GM03348 (cell line): ENCODE data around the gene KIAA1586.
"Not testable (repeated sequence)": the region's sequence is repeated elsewhere in the genome, so short reads cannot be mapped to it uniquely, and the experiment has no call there.

Experiments
- DNase-seq: peaks from one replicate; pipeline ENCODE4 v3.0.0; 2012; ENCODE audit warnings: low spot score

KIAA1586 gene

DNA sequence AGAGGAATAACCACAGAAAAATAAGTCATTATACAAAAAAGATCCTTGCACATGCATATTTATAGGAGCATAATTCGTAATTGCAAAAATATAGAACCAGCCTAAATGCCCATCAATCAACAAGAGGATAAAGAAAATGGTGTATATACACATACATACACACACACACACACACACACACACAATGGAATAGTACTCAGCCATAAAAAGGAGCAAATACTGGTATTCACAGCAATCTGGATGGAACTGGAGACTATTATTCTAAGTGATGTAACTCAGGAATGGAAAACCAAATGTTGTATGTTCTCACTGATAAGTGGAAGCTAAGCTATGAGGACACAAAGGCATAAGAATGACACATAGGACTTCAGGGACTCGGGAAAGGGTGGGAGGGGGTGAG lies 1.9 kb upstream of the KIAA1586 start:
- DNase-seq = no peak

DNA sequence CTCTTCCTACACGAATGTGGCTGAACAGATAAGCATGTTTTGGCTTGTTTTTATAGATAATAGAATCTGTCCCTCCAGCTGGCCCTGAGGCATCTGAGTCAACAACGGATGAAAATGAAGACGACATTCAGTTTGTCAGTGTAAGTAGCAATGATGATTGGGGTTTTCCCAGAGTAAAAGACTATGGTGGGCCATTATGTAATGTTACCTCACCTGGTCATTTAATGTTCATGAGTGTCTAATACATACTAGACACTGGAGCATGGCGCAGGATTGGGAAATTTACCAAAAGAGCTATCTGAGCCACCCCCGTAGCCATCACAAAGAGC lies 728 bp downstream of the KIAA1586 start:
- not testable (repeated sequence) for DNase-seq

DNA sequence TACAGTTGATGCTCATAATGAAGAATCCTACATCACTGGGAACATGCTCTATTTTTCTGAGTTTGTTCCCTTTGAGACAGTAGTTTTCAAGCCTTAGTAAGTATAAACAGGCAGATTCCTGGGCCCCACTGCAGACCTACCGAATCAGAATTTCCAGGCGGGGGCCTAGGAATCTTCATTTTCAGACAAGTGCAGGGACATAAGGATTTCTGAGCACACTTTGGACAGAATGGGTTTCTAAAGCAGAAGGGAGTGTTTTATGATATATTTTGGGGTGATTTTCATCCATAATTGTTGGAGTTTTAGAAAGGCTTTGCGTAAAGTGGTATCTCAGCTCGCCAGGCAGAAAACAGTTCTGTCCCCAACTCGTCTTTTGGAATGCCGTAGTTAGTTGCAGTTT lies 1.4 kb downstream of the KIAA1586 start:
- DNase-seq = not testable (repeated sequence)

DNA sequence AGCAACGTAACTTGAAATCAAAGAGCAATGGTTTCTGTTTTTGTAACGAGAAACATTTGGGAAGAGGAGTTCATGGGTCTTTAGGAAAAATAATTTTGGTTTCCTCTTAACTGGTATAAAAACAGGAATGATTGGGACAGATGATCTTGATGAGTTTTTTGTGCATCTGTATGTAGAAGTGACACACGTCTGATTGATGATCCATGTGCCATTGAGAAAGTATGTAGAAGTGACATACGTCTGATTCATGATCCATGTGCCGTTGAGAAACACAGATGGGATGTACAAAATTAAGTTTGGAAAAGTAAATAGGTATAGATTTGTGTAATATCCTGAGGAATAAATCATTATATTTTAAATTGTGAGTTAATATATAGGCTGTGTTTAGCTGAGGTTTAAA lies 2.1 kb downstream of the KIAA1586 start:
- DNase-seq = no peak

DNA sequence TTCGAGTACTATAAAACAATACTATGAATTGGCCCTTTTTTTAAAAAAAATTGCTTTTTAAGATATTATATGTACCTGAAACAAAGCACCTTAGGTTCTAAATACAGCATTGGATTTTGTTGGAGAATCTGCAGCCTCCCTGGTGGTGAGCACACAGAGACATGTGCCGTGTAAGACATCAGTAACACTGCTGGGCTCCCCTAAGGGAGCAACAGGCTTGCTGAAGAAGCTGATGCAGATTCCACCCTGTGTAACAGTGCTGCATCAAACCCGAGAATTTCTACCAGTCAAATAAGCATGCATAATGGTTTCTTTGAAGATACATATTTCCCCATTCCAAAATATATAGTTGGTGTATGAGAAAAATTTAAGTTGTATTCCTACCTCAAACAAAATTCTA lies 17.4 kb downstream of the KIAA1586 start:
- no peak for DNase-seq

DNA sequence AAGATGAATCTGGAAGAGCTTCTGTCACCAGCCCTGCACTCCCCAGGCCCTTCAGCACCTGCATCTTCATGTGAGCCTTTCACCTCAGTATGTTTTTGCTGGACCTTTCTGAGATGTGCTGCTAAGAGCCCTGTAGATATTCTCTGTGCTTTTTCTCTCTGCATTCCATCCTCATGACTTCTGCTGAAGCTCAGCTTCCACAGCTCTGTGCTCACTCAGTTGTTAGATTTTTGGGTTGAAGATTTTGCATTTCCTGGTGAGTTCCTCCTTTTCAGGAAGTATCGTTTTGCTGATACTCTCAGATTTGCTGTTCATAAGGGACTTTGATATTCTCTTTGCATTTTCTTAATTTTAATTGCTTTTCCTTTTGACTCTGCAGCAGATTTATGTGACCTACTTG lies 18.3 kb downstream of the KIAA1586 start:
- DNase-seq = peak; percentile 55

DNA sequence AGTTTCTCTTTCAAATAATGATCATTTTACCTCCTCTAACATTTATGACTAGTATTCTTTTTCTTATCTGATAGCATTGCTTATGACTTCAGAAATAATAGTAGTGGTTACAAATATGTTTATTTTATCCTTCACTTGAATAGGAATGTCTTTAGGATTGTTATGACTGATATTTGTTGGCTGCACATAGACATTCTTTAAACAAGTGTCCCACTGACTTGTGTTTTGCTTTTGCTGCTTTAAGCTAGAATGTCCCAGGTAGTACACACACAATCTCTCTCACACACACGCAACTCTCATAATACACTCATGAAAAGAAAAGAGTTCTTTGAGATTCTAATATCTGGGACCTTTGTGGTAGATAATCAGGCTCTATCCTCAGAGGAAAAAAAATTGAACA lies 21.6 kb downstream of the KIAA1586 start:
- no peak for DNase-seq

DNA sequence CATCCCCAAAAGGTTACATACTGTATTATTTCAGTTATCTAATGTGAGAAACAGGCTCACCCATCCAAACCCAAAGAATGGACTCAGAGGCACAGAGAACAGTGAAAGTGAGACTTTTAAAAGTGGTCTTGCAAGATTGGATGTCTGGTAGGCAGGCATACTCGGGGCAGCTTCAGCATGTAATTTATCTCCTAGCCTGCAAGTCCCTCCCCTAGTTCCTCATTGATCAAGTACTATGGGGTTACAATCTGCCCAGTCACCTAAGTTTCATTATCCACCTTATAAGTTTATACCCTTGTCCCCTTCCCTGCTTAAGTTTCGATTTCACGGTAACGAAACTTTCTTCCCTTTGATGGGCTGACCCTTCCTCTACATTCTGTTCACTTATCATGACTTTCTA lies 22.7 kb downstream of the KIAA1586 start:
- no peak for DNase-seq

DNA sequence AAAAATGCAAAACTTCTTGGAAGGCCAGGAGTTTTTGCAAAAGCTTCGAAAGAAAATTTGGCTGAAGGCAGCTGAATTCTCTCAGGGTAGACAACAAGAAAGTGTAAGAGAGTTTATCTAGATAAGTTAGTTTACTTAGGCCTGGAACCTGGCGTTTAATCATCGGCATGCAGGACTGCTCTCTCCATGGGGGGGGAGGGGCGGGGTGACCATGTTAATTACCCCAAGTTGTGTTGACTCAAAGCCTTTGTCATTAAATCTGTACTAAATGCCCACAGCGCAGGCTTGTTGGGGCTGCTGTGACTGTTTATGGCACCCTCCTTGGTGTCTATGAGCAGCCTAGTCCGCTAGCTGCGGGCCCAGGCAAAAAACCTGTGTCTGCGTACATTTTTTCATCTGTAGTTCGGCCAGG lies 23.4 kb downstream of the KIAA1586 start:
- no peak for DNase-seq

DNA sequence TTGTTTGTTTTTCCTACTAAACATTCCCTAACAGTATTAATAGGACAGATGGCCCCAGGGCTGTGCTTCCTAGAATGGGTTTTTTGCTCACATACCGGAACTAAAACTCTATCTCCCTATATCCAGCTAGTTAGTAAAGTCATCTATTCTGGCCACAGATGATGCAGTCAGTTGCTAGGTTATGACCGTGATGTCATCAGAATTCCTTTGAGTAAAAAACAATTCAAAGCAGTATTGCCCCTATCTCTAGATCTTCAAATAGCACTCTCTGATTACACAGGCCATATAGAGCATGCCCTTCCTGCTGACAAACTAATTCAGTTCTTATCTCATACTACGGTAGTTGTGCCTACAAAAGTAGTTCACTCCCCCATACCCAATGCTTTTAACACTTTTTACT lies 25.6 kb downstream of the KIAA1586 start:
- DNase-seq = no peak

DNA sequence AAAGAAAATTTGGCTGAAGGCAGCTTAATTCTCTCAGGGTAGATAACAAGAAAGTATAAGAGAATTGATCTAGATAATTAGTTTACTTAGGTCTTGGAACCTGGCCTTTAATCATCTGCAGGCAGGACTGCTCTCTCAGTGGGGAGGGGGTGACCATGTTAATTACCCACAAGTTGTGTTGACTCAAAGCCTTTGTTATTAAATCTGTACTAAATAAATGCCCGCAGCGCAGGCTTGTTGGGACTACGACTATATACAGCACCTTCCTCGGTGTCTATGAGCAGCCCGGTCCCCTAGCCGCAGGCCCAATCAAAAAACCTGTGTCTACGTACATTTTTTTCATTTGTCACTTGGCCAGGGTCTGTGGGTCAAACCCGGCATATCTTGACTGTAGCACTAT lies 27.9 kb downstream of the KIAA1586 start:
- DNase-seq = no peak

DNA sequence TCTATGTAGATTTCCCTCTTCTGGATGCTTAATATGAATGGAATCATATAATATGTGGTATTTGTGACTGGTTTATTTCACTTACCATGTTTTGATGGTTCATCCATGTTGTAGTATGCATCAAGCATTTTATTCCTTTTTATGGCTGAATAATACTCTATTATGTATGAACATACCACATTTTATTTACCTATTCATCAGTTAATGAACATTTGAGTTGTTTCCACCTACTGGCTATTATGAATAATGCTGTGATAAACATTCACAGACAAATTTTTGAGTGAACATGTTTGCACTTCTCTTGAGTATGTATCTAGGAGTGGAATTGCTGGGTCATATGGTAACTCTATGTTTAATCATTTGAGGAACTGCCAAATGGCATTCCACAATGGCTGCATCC lies 28.6 kb downstream of the KIAA1586 start:
- no peak for DNase-seq

DNA sequence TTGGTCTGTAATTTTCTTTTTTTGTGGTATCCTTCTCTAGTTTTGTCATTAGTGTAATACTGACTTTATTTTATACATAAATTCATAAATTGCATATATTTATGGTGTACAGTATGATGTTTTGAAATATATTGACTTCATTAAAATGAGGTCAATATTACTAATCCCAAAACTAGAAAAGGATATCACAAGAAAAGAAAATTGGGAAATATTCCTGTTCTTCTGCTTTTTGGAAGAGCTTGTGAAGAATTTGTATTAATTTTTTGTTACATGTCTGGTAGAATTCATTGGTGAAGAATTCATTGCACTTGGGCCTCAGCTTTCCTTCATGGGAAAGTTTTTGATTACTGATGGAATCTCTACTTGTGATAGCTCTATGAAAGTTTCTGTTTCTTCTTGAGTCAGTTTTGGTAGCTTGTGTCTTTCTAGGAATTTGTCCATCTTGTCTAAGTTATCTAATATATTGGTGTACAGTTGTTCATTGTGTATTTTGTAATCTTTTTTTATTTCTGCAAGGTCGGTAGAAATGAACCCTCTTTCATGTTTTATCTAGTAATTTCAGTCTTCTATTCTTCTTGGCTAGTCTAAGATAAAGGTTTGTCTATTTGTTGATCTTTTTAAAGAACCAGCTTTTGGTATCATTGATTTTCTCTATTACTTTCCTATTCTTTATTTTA lies 32.2 kb downstream of the KIAA1586 start:
- no peak for DNase-seq

DNA sequence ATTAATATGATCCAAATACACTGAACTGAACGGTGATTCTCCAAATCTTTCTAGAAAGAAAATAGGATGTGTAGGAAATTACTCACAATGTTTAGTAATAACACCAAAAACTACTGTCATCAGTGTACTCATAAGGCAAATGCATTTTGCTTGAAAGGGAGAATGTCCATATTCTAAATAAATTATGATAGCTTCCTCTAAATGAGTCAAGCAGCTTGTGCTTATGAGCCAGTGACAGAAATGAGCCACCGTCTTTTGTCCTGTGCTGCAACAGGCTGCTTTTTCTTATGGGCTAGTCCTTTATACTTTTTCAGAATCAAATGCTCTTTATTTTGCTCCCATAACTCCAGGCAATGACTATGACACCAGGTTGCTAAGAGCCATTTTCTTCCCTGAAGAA lies 39.0 kb downstream of the KIAA1586 start:
- DNase-seq = no peak

DNA sequence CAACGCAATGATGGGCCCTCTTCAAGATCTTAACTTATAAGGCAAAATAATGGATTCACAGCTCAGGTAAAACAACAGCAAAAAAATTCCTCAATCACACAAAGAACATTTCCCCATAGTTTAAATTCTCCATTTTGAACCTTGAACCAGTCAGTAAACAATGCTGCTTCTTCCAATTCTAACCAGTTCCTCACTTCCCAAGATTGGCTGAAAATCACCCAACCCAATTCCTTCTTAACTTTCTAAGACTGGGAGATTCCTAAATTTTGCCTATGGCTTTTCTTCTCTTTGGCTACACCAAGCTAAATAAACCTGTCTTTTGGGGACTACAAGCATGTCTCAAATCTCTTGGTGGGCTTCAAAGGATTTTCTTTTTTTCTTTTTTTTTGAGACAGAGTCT lies 40.4 kb downstream of the KIAA1586 start:
- DNase-seq = no peak

DNA sequence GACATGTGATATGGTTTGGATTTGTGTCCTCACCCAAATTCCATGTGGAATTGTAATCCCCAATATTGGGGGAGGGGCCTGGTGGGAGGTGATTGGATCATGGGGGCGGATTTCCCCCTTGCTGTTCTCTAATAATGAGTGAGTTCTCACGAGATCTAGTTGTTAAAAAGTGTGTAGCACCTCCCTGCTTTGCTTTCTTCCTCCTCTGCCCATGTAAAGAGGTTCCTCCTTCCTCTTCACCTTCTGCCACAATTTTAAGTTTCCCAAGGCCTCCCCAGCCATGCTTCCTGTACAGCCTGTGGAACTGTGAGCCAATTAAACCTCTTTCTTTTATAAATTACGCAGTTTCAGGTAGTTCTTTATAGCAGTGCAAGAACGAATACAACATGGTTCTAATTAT lies 41.4 kb downstream of the KIAA1586 start:
- DNase-seq = no peak

DNA sequence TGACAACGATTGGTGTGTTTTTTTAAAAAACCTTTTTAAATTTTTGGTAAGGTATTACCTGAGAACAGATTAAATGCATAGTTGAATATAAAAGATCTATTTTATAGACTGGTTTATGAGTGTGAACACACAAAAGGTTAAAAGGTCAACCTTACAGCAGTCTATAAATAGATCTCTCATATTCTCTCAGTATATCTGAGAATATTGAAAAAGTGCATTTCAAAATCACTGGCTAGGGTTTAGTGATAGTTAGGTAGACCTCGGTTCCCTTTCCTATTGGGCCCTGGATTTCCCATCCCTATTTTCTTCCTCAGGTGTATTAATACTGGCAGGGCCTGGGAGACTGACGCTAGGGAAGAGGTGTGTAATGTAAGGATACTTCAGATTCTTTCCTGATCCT lies 42.8 kb downstream of the KIAA1586 start:
- DNase-seq = no peak

DNA sequence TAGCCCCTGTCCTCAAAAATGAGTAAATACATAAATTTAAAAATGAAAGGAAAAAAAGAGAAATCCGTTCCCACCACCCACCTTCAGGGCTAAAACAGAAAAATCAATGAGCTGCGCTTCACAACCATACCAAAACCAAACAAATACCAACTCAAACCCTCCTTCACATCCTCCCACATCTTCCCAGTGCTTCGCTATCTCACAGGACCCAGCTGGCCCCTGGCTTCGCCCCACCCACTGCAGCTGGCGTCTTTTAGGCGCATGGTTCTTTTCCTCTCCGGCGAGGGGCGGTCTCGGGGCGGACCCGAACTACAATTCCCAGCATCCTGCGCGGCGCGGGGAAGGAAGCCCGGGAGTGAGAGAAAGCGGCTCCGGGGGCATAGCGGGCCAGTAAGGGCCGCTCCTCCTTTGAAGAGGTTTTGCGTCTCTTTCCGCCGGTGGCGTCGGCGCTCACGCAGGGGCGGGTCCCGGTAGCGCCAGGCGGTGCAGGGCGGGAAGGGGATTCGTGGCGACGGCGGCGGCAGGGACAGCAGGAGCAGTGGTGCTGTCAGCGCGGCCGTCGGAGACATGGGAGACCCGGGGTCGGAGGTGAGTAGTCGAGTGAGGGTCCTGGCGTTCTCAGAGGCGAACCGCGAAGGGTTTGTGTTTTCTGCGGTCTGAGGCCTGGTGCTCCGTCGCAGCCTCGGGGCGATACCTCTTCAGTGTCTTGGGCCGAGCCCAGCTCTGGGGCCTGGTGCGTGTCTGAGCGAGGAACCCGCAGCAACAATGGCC lies 43.4 kb downstream of the KIAA1586 start, which contains the start of gene ZNF451:
Gene ZNF451, plus strand, starts transcription at position 502 of the 771 bp plus-strand sequence. Its CDS starts 66 bp downstream, at position 568.
- peak; percentile 97 for DNase-seq

DNA sequence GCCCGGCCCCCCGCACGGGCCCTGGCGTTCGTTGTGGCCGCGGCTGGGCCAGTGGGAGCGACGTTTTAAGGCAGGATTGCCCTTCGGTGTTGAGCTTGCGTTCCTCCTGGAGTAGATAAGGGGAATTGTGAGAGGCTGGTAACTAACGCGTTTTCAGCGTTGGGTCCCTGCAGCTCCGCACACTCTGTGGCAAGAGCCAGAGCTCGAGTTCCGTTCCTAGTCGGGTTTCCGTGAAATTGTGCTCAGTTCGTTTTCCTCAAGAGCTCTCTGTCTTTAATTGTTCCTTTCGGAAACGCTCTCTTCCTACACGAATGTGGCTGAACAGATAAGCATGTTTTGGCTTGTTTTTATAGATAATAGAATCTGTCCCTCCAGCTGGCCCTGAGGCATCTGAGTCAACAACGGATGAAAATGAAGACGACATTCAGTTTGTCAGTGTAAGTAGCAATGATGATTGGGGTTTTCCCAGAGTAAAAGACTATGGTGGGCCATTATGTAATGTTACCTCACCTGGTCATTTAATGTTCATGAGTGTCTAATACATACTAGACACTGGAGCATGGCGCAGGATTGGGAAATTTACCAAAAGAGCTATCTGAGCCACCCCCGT lies 44.1 kb downstream of the KIAA1586 start:
- not testable (repeated sequence) for DNase-seq

DNA sequence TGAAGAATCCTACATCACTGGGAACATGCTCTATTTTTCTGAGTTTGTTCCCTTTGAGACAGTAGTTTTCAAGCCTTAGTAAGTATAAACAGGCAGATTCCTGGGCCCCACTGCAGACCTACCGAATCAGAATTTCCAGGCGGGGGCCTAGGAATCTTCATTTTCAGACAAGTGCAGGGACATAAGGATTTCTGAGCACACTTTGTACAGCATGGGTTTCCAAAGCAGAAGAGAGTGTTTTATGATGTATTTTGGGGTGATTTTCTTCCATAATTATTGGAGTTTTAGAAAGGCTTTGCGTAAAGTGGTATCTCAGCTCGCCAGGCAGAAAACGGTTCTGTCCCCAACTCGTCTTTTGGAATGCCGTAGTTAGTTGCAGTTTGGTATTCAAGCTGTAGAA lies 44.9 kb downstream of the KIAA1586 start:
- not testable (repeated sequence) for DNase-seq

DNA sequence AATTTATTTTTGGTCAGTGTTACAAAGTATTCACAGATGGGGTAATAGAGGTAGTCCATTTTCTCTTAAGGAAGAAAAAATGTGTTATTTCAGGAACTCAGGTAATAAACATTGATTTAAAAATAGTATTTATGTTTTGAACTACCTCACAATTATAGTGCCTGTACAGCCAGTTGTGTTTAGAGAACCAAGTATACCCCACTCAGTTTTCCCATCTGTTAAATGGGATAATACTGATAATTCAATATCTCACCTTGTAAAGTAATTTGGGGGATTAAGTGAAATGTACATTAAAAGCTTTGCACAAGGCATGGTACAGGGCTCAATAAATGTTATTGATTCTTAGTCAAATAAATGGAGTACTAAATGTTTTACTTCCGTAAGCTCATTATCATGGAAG lies 48.2 kb downstream of the KIAA1586 start:
- DNase-seq = no peak

DNA sequence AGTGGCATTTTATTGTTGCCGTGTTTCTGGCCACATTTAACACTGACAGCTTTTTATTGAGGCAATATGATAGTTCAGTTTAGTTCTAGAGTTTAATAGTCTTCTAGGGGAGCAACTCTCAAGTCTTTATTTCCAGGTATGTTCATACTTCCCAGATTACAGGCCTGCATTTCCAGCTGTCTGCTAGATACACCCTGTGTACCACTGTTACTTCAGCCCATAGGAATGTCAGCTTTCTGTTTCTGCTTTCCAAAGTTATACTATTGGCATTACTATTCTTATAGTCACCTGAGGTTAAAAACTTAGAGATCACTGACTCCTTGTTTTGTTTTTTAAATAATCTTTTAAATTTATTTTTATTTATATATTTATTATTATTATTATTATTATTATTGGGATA lies 51.1 kb downstream of the KIAA1586 start:
- peak; percentile 41 for DNase-seq

DNA sequence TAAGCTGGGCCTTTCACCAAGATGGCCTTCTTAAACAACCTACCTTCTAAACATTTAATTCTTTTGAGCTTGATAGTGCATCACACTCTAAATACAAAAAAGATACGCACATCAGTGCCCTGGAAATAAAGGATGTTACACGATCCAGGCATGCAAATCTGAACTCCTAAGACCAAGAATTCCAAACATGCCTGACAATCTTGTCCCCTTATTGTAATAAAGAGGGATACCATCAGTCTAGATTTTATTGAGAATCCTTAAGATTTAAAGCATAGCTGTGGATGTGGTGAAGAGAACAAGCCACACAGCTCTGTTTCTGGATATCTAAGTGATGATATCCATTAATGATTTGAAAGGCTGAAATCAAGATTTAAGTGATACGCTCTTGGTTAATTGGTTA lies 56.5 kb downstream of the KIAA1586 start:
- DNase-seq = no peak
